ENCODE results near the gene ANKS1B.

The ANKS1B gene

DNA sequence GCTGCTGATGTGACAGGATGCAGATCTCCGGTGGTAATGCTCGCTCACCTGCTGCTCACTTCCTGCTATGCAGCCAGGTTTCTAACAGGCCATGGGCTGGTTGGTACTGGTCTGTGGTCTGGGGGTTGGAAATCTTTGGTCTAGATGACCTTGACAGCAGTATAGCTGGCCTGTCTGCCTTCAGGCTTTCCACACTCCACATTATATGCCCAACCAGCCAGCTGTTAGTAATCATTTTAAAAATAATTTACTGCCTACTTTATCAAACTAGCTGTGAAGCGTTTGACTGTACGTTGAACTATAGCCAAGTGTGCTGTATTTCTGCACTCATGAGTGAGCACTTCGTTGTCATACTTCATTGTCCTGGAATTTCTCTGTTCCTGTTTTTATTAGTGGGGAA lies 761.2 kb downstream of the ANKS1B start:
- Histone ChIP-seq H3K27me3 (ENCODE audit: control insufficient read depth, insufficient read depth, low read length) (no peaks in the 10 kb centered on the region), H3K36me3 (ENCODE audit: control insufficient read depth, insufficient read depth, low read length) (no peaks in the 10 kb centered on the region), H3K9me3 (ENCODE audit: control insufficient read depth, low read length) (no peaks in the 10 kb centered on the region), H3K4me1 (ENCODE audit: control insufficient read depth, insufficient read depth, low read length) (no peaks in the 10 kb centered on the region), H3K9ac (ENCODE audit: low read length) (no peak overlapping the region), H3K4me3 (ENCODE audit: low read length) (no peak overlapping the region)

DNA sequence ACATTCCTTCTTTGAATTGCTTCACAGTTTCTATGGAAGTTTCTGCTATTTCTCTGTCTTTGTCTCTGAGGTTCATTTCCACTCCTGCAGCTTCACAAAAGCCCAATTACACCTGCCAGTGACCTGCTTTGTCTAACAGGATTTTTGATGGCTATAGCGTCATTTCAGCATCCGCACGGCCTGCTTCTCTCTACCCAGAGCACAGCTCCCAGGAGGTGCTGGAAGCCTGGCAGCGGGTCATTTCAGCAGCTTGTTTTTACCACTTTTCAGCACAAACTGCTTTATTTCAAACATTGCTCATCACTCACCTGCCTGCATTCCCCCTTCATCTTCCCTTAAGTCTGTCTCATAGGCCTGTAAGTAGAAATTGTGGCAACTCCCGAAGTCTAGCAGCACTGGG lies 771.7 kb downstream of the ANKS1B start:
- H3K9ac ChIP-seq (ENCODE audit: low read length), result no peak overlapping the region
- no peaks in the 10 kb centered on the region for H3K27me3 ChIP-seq (ENCODE audit: control insufficient read depth, insufficient read depth, low read length)
- H3K4me3 ChIP-seq (ENCODE audit: low read length), result no peak overlapping the region
- no peaks in the 10 kb centered on the region for H3K36me3 ChIP-seq (ENCODE audit: control insufficient read depth, insufficient read depth, low read length)
- no peaks in the 10 kb centered on the region for H3K9me3 ChIP-seq (ENCODE audit: control insufficient read depth, low read length)
- H3K4me1 ChIP-seq (ENCODE audit: control insufficient read depth, insufficient read depth, low read length), result no peaks in the 10 kb centered on the region

DNA sequence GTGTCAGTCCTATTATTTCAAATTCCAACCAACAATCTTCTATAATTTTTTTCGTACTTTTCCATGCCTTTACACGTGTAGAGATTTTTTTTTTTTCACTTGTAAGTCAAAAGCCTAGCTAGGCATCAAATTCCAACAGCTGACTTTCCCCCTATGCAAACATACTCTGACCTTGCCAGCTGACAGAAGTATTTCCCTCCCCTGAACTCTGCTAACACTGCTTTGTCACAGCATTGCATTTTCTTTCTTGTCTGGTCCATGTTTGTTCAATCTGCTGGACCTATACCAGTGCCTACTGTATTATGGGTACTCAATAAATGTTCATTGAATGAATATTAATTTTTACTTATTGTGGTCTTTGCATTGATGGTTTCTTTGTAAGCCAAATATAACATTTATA lies 772.5 kb downstream of the ANKS1B start:
- H3K9ac ChIP-seq (ENCODE audit: low read length), result no peak overlapping the region
- no peaks in the 10 kb centered on the region for H3K36me3 ChIP-seq (ENCODE audit: control insufficient read depth, insufficient read depth, low read length)
- no peaks in the 10 kb centered on the region for H3K9me3 ChIP-seq (ENCODE audit: control insufficient read depth, low read length)
- no peaks in the 10 kb centered on the region for H3K27me3 ChIP-seq (ENCODE audit: control insufficient read depth, insufficient read depth, low read length)
- H3K4me1 ChIP-seq (ENCODE audit: control insufficient read depth, insufficient read depth, low read length), result no peaks in the 10 kb centered on the region
- no peak overlapping the region for H3K4me3 ChIP-seq (ENCODE audit: low read length)

DNA sequence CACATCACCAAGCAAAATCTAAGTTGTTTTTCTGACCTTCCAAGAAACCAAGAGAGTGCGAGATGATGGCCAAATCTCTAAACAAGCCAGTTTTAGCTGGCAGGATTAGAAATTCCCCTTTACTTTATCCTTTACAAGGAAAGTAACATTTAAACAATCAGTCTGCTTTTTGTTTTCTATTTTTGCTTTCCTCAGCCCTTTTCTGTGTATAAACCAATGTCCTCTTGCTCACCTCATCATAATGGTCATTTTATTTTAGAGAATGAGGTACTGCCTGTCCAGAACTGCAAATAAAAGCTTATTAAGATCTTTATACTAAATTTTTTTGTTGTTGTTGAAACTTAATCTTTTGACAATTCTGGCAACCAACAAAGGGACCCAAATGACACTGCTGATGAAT lies 779.6 kb downstream of the ANKS1B start:
- H3K4me3 ChIP-seq (ENCODE audit: low read length), result no peak overlapping the region
- no peak overlapping the region for H3K9ac ChIP-seq (ENCODE audit: low read length)
- no peaks in the 10 kb centered on the region for H3K36me3 ChIP-seq (ENCODE audit: control insufficient read depth, insufficient read depth, low read length)

DNA sequence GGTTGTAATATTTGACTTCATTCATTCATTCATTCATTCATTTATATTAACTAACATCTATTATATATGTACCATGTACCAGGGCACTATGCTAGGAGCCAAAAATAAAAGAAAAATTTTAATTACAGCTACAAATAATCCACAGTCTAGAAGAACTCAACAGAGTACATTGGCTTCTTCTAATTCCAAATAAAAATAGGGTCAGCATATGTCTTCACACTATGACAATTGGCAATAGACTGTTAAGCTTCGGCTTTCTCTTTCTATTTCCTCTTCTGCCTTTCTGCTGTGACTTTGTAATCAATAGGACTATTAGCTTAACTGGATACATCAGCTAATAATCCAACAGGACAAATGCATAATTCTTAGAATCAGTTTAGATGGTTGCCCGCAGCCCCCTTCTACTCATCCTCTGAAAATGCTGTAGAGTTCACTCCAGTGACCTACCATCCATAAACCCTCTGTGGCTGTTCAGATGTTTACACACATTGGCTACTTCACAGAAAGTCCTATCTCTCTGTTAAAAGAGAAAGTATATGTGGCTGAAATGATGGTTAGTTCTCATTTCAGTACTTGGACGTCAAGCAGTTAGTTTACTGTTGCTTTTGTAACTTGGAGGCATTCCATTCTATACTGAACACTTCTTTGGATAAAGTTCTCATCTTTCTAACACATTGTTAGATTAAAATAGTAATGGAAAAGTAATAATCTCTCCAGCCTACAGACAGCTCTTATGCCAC lies 782.7 kb downstream of the ANKS1B start:
- no peak overlapping the region for H3K9ac ChIP-seq (ENCODE audit: low read length)
- no peaks in the 10 kb centered on the region for H3K9me3 ChIP-seq (ENCODE audit: control insufficient read depth, low read length)
- H3K27me3 ChIP-seq (ENCODE audit: control insufficient read depth, insufficient read depth, low read length), result no peaks in the 10 kb centered on the region
- H3K36me3 ChIP-seq (ENCODE audit: control insufficient read depth, insufficient read depth, low read length), result no peaks in the 10 kb centered on the region
- H3K4me3 ChIP-seq (ENCODE audit: low read length), result no peak overlapping the region
- H3K4me1 ChIP-seq (ENCODE audit: control insufficient read depth, insufficient read depth, low read length), result no peaks in the 10 kb centered on the region

More for the DNA sequence above, 779.6 kb downstream of the ANKS1B start:
- Histone ChIP-seq H3K27me3 (ENCODE audit: control insufficient read depth, insufficient read depth, low read length) (no peaks in the 10 kb centered on the region), H3K9me3 (ENCODE audit: control insufficient read depth, low read length) (no peaks in the 10 kb centered on the region), H3K4me1 (ENCODE audit: control insufficient read depth, insufficient read depth, low read length) (no peaks in the 10 kb centered on the region)

DNA sequence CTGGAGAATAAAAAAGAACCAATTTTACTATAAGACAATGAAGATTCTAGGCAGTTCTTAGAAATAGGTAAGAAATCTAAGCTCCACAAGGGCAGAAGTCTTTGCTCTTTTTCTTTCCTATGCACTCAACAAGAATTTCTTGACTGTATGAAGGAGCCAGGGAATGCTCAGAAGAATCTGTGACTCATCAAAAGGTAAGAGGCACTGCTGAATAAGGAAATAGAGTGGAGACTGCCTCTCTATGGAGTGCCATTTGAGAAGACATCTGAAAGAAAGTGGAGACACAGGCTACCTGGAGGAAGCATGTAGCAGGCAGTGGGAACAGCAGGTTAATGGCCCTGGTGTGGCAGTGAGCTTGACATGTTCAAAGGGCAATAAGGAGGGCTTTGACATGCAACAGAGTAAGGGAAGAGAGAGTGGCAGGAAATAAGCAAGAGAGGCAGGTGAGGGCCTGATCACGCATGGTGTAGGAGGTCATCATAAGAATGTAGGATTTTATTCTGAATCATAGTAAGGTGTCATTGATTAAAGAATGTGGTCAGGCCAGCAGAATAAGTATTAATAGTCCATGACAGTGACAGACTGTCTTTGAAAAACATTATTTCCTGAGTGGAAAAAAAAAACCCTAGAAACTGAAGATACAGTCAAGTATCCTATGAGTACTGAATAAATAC lies 783.9 kb downstream of the ANKS1B start:
- H3K4me1 ChIP-seq (ENCODE audit: control insufficient read depth, insufficient read depth, low read length), result no peaks in the 10 kb centered on the region
- no peak overlapping the region for H3K9ac ChIP-seq (ENCODE audit: low read length)
- H3K9me3 ChIP-seq (ENCODE audit: control insufficient read depth, low read length), result no peaks in the 10 kb centered on the region
- no peak overlapping the region for H3K4me3 ChIP-seq (ENCODE audit: low read length)
- H3K36me3 ChIP-seq (ENCODE audit: control insufficient read depth, insufficient read depth, low read length), result no peaks in the 10 kb centered on the region
- H3K27me3 ChIP-seq (ENCODE audit: control insufficient read depth, insufficient read depth, low read length), result no peaks in the 10 kb centered on the region

DNA sequence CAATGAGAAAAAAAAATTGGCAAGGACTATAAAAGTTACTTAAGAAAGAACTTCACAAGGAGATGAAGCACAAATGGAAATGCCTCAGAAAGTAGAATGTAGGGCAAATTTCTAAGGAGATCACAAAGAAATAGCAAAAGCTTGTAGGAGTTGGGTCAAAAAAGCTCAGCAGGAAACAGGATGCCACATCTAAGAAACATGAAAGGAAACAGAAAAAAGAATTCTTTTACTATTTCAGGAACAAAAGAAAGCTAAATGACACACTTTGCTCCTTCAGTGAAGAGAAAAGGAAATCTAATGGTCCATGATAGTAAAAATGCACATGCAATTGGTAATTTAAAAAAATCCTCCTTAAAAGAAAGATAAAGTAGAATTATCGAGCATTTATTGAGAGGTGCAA lies 789.3 kb downstream of the ANKS1B start:
- no peaks in the 10 kb centered on the region for H3K27me3 ChIP-seq (ENCODE audit: control insufficient read depth, insufficient read depth, low read length)
- H3K9me3 ChIP-seq (ENCODE audit: control insufficient read depth, low read length), result no peaks in the 10 kb centered on the region
- H3K9ac ChIP-seq (ENCODE audit: low read length), result no peak overlapping the region
- H3K36me3 ChIP-seq (ENCODE audit: control insufficient read depth, insufficient read depth, low read length), result no peaks in the 10 kb centered on the region
- no peak overlapping the region for H3K4me3 ChIP-seq (ENCODE audit: low read length)
- no peaks in the 10 kb centered on the region for H3K4me1 ChIP-seq (ENCODE audit: control insufficient read depth, insufficient read depth, low read length)

DNA sequence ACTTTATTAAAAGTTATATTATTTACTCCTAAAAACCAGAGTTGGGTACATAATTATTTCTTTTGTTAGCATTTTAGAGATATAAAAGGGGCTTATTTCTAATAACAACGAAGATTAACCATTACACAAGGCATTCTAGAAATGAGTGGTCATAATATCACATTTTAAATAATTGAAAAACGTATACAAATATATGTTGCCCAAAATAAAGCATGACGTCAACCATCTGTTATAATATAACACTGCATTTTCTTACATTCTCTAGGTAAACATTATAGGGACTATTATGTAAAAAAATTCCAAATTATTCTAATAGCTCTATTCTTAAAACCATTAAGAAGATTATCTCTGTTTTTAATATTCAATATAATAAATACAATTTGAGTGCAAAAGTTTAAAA lies 792.2 kb downstream of the ANKS1B start:
- Histone ChIP-seq H3K27me3 (ENCODE audit: control insufficient read depth, insufficient read depth, low read length) (no peaks in the 10 kb centered on the region), H3K9ac (ENCODE audit: low read length) (no peak overlapping the region), H3K36me3 (ENCODE audit: control insufficient read depth, insufficient read depth, low read length) (no peaks in the 10 kb centered on the region), H3K4me1 (ENCODE audit: control insufficient read depth, insufficient read depth, low read length) (no peaks in the 10 kb centered on the region), H3K9me3 (ENCODE audit: control insufficient read depth, low read length) (no peaks in the 10 kb centered on the region), H3K4me3 (ENCODE audit: low read length) (no peak overlapping the region)

DNA sequence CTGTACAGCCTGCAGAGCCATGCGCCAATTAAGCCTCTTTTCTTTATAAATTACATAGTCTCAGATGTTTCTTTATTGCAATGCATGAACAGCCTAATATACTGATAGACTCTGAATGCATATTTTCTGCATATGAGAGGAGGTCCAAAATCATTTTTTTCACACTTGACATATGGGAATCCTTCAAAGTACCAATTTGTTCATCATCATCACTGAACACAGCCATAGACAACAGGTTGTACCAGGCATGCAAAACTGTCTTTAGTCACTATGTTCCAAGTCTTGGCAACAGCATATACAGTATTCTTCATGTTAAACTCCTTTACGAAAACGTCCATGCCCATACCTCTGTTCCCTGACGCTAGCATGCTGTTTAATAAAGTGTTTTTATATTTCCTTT lies 807.9 kb downstream of the ANKS1B start:
- Histone ChIP-seq H3K36me3 (ENCODE audit: control insufficient read depth, insufficient read depth, low read length) (no peaks in the 10 kb centered on the region), H3K27me3 (ENCODE audit: control insufficient read depth, insufficient read depth, low read length) (no peaks in the 10 kb centered on the region), H3K4me3 (ENCODE audit: low read length) (no peak overlapping the region), H3K9ac (ENCODE audit: low read length) (no peak overlapping the region), H3K4me1 (ENCODE audit: control insufficient read depth, insufficient read depth, low read length) (no peaks in the 10 kb centered on the region), H3K9me3 (ENCODE audit: control insufficient read depth, low read length) (no peaks in the 10 kb centered on the region)

DNA sequence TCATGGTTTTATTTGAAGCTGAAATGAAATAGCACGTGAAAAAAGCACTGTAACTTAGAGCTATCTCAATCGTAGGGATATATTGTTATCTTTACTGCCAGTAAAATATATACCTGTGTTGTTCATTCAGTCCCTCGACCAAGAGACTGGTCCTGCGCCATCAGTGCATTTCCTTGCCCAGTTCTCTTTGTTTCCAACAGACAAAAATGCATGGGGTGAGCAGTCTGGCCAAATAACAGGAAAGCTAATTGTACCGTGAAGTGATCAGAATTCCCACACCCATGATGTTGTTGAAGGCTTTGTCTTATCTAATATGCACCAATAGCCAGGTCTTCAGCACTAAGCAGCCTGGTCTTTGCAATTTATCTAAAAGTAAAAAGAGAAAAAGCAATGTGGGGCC lies 814.3 kb downstream of the ANKS1B start:
- no peaks in the 10 kb centered on the region for H3K27me3 ChIP-seq (ENCODE audit: control insufficient read depth, insufficient read depth, low read length)
- no peak overlapping the region for H3K9ac ChIP-seq (ENCODE audit: low read length)
- no peaks in the 10 kb centered on the region for H3K9me3 ChIP-seq (ENCODE audit: control insufficient read depth, low read length)
- H3K36me3 ChIP-seq (ENCODE audit: control insufficient read depth, insufficient read depth, low read length), result no peaks in the 10 kb centered on the region
- H3K4me1 ChIP-seq (ENCODE audit: control insufficient read depth, insufficient read depth, low read length), result no peaks in the 10 kb centered on the region
- no peak overlapping the region for H3K4me3 ChIP-seq (ENCODE audit: low read length)

DNA sequence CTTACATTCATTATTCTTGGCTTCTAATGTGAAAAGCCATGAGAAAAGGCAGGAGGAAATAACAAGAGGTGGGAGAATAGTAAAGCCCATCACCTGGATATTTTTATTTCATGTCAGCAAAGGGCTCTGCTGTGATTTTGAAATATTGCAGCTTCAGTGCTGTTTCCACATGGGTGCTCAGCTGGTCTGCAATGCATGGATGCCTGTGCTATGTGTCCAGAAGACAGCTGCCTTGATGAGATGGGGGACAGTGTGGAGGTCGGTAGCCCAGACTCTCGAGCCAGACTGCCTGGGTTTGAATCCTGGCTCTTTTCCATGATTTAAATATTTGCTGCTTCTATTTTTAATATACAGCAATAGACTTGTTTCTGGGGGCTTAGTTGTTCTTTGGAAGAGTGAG lies 814.7 kb downstream of the ANKS1B start:
- H3K9me3 ChIP-seq (ENCODE audit: control insufficient read depth, low read length), result no peaks in the 10 kb centered on the region
- H3K9ac ChIP-seq (ENCODE audit: low read length), result no peak overlapping the region
- no peaks in the 10 kb centered on the region for H3K36me3 ChIP-seq (ENCODE audit: control insufficient read depth, insufficient read depth, low read length)
- no peaks in the 10 kb centered on the region for H3K4me1 ChIP-seq (ENCODE audit: control insufficient read depth, insufficient read depth, low read length)
- H3K4me3 ChIP-seq (ENCODE audit: low read length), result no peak overlapping the region
- H3K27me3 ChIP-seq (ENCODE audit: control insufficient read depth, insufficient read depth, low read length), result no peaks in the 10 kb centered on the region

DNA sequence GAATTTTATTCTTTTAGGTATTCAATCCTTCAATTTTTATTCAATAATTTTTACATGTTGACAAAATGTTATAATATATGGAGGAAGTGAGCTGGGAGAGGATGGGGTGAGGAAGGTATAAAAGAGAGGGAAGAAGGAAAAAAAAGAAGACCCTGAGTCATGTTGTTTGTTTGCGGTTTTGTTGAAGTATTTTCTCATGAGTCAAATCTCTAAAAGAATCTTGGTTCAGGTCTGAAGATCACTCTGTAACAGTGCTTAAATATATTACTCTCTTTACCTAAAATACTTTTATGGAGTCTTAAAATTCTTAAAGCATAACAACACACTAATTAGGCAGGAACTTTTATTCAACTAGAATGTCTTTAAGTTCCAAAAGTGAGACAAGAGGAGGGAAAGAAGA lies 826.8 kb downstream of the ANKS1B start:
- Histone ChIP-seq H3K4me1 (ENCODE audit: control insufficient read depth, insufficient read depth, low read length) (no peaks in the 10 kb centered on the region), H3K9me3 (ENCODE audit: control insufficient read depth, low read length) (no peaks in the 10 kb centered on the region), H3K9ac (ENCODE audit: low read length) (no peak overlapping the region)

More for the DNA sequence above, 826.8 kb downstream of the ANKS1B start:
- no peaks in the 10 kb centered on the region for H3K36me3 ChIP-seq (ENCODE audit: control insufficient read depth, insufficient read depth, low read length)
- no peak overlapping the region for H3K4me3 ChIP-seq (ENCODE audit: low read length)
- H3K27me3 ChIP-seq (ENCODE audit: control insufficient read depth, insufficient read depth, low read length), result no peaks in the 10 kb centered on the region
